ENCODE measurements around the gene BATF.

BATF gene

DNA sequence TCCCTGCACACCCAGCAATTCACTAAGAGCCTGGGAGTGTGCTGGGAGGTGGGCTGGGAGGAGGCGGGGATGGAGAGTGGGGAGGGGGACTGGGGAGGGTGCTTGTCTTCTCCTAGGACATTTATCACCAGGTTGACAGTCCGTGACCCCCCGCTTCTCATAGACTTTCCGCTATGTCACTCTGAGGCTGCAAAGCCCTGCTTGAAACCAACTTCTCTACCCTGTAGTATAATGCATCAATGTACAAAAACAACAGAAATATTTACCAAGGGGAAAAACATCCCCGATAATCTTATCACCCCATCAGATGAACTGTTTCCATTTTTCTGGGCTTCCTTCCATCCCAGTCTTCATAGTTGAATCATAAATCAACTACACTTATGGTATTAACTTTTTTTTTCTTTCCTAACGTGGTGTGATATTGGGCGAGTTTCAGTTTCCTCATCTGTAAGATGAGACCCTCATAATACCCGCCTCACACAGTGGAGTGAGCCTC lies 28.6 kb upstream of the BATF start:
- H3K36me3 ChIP-seq (replicated peaks; ENCODE audit: insufficient read depth, low read length), result no peaks in the 10 kb centered on the region
- no peak overlapping the region for H3K9ac ChIP-seq (ENCODE audit: low read length)
- H3K9me3 ChIP-seq (replicated peaks; ENCODE audit: insufficient read depth, low read length), result no peaks in the 10 kb centered on the region
- TF ChIP-seq EZH2phosphoT487 (IDR thresholded peaks at IDR 0.05; ENCODE audit: low read length) (no peak), EZH2 (optimal IDR thresholded peaks at IDR 0.05; ENCODE audit: low read depth, low read length) (no peak)
- TF ChIP-seq, protein P1, sequence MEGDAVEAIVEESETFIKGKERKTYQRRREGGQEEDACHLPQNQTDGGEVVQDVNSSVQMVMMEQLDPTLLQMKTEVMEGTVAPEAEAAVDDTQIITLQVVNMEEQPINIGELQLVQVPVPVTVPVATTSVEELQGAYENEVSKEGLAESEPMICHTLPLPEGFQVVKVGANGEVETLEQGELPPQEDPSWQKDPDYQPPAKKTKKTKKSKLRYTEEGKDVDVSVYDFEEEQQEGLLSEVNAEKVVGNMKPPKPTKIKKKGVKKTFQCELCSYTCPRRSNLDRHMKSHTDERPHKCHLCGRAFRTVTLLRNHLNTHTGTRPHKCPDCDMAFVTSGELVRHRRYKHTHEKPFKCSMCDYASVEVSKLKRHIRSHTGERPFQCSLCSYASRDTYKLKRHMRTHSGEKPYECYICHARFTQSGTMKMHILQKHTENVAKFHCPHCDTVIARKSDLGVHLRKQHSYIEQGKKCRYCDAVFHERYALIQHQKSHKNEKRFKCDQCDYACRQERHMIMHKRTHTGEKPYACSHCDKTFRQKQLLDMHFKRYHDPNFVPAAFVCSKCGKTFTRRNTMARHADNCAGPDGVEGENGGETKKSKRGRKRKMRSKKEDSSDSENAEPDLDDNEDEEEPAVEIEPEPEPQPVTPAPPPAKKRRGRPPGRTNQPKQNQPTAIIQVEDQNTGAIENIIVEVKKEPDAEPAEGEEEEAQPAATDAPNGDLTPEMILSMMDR (IDR thresholded peaks at IDR 0.05; ENCODE audit: low read length), result no peak
- H4K20me1 ChIP-seq (ENCODE audit: insufficient read depth, low read length), result no peaks in the 10 kb centered on the region
- H3K4me2 ChIP-seq (ENCODE audit: low read depth, low read length), result no peak overlapping the region
- no peak for DNase-seq
- no peak overlapping the region for H3K27ac ChIP-seq (ENCODE audit: low read length)
- H3K79me2 ChIP-seq (ENCODE audit: low read length), result no peaks in the 10 kb centered on the region
- H3F3A ChIP-seq (ENCODE audit: insufficient read depth, low read length), result no peaks in the 10 kb centered on the region
- no peaks in the 10 kb centered on the region for H3K4me1 ChIP-seq (ENCODE audit: low read length)
- no peak overlapping the region for H3K4me3 ChIP-seq (ENCODE audit: low read length)
- no peaks in the 10 kb centered on the region for H3K9me2 ChIP-seq (replicated peaks; ENCODE audit: insufficient read depth, low read length)
- H3K27me3 ChIP-seq (replicated peaks; ENCODE audit: insufficient read depth, low read length), result no peaks in the 10 kb centered on the region
- H2AFZ ChIP-seq (ENCODE audit: low read length), result no peak overlapping the region

DNA sequence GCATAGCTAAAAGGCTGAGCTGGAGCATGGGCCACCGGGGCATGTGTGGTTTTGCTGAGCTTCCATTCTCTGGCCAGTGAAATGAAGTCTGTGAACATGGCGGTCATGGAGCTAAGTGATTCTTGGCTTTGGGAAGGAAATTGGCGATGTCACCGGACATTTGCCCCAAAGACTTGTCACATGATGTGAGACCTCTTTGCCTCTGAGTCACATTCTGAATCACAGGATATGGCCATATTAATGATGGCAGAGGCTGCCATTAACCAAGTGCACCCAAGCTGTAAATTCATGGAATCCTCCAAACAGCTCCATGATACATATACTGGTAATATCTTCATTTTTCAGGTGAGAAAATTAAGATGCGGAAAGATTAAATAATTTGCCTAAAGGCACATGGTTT lies 27.4 kb upstream of the BATF start:
- Histone ChIP-seq H3K79me2 (ENCODE audit: low read length) (no peaks in the 10 kb centered on the region), H3K27ac (ENCODE audit: low read length) (no peak overlapping the region), H3K9me2 (replicated peaks; ENCODE audit: insufficient read depth, low read length) (no peaks in the 10 kb centered on the region), H3F3A (ENCODE audit: insufficient read depth, low read length) (no peaks in the 10 kb centered on the region), H3K9me3 (replicated peaks; ENCODE audit: insufficient read depth, low read length) (no peaks in the 10 kb centered on the region), H3K4me1 (ENCODE audit: low read length) (no peaks in the 10 kb centered on the region), H3K27me3 (replicated peaks; ENCODE audit: insufficient read depth, low read length) (no peaks in the 10 kb centered on the region), H3K4me3 (ENCODE audit: low read length) (no peak overlapping the region), H3K36me3 (replicated peaks; ENCODE audit: insufficient read depth, low read length) (no peaks in the 10 kb centered on the region), H4K20me1 (ENCODE audit: insufficient read depth, low read length) (no peaks in the 10 kb centered on the region), H3K9ac (ENCODE audit: low read length) (no peak overlapping the region), H3K4me2 (ENCODE audit: low read depth, low read length) (no peak overlapping the region), H2AFZ (ENCODE audit: low read length) (no peak overlapping the region)
- TF ChIP-seq EZH2 (optimal IDR thresholded peaks at IDR 0.05; ENCODE audit: low read depth, low read length) (no peak), EZH2phosphoT487 (IDR thresholded peaks at IDR 0.05; ENCODE audit: low read length) (no peak)
- TF ChIP-seq, protein P1 (IDR thresholded peaks at IDR 0.05; ENCODE audit: low read length), result no peak
- no peak for DNase-seq

DNA sequence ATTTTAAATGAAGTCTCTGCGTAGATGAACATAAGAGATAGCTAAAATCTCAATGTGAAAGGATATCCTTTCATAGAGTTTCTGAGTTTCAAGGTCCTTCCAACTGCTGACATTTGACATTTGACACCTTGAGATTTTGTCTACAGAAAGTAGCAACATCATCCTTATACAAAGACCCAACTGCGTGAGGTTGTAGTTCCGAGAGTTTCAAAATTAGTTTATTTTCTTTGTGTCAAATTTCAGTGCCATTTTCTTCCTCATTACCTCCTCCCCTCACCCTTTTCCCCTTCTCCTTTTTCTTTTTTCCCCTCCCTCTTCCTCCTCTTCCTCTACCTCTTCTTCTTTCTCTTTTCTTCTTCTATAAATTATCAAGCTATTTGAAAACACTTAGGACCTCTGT lies 26.9 kb upstream of the BATF start:
- Histone ChIP-seq H3K27me3 (replicated peaks; ENCODE audit: insufficient read depth, low read length) (no peaks in the 10 kb centered on the region), H3K79me2 (ENCODE audit: low read length) (no peaks in the 10 kb centered on the region), H3K9me3 (replicated peaks; ENCODE audit: insufficient read depth, low read length) (no peaks in the 10 kb centered on the region), H4K20me1 (ENCODE audit: insufficient read depth, low read length) (no peaks in the 10 kb centered on the region), H3K4me1 (ENCODE audit: low read length) (no peaks in the 10 kb centered on the region), H3K4me2 (ENCODE audit: low read depth, low read length) (no peak overlapping the region), H2AFZ (ENCODE audit: low read length) (no peak overlapping the region), H3K9ac (ENCODE audit: low read length) (no peak overlapping the region), H3K27ac (ENCODE audit: low read length) (no peak overlapping the region), H3K36me3 (replicated peaks; ENCODE audit: insufficient read depth, low read length) (no peaks in the 10 kb centered on the region), H3F3A (ENCODE audit: insufficient read depth, low read length) (no peaks in the 10 kb centered on the region), H3K9me2 (replicated peaks; ENCODE audit: insufficient read depth, low read length) (no peaks in the 10 kb centered on the region), H3K4me3 (ENCODE audit: low read length) (no peak overlapping the region)
- TF ChIP-seq EZH2 (optimal IDR thresholded peaks at IDR 0.05; ENCODE audit: low read depth, low read length) (no peak), EZH2phosphoT487 (IDR thresholded peaks at IDR 0.05; ENCODE audit: low read length) (no peak)
- TF ChIP-seq, protein P1 (IDR thresholded peaks at IDR 0.05; ENCODE audit: low read length), result no peak
- no peak for DNase-seq

Measured in MM.1S (cell line).